A673 (cell line): Measurements from ENCODE around the gene ZNF157. TPM values are rescaled to one million over a fixed set of nuclear protein-coding genes. Genes with fewer than 3 reads are reported as not detected.

Experiments
- BruUV-seq: library from RNA; stranded (reverse); fragments of 400-500 nt; replicated peaks from 2 replicates; lab custom pipeline; 2021; lab: Mats Ljungman, UMichigan
- CTCF ChIA-PET: fragments of 300-600 bp; sonication (Branson Sonifier 250); formaldehyde crosslinking; loops from one replicate; lab custom pipeline; 2022; ENCODE audit warnings: antibody characterized with exemption; lab: Charles Lee
- POLR2A ChIA-PET: fragments of 300-600 bp; sonication (Branson Sonifier 250); formaldehyde crosslinking; loops from one replicate; lab custom pipeline; 2022; ENCODE audit warnings: antibody characterized with exemption; ENCODE audit not compliant: low non-redundant PET; lab: Charles Lee
- DNase-seq: peaks from one replicate; pipeline ENCODE4 v3.0.0-alpha.2; 2015; ENCODE audit warnings: low spot score
- H3K27ac ChIP-seq: fragments of 200-600 bp; sonication (generic); 2 replicates; pipeline ENCODE4 v1.5.1; 2016; ENCODE audit warnings: mixed run types, low read depth, mild to moderate bottlenecking, mixed read lengths, antibody characterized with exemption, low read length; ENCODE audit not compliant: poor library complexity, severe bottlenecking
- H3K27me3 ChIP-seq: fragments of 200-600 bp; sonication (generic); replicated peaks from 2 replicates; pipeline ENCODE4 v1.6.1; 2017; ENCODE audit warnings: mixed run types, low read depth, mild to moderate bottlenecking, mixed read lengths, antibody characterized with exemption, low read length; ENCODE audit not compliant: insufficient read depth, poor library complexity
- H3K36me3 ChIP-seq: fragments of 200-600 bp; sonication (generic); 2 replicates; pipeline ENCODE4 v1.6.1; 2016; ENCODE audit warnings: mixed run types, mild to moderate bottlenecking, mixed read lengths, antibody characterized with exemption, low read length; ENCODE audit not compliant: insufficient read depth, poor library complexity, severe bottlenecking
- H3K4me1 ChIP-seq: fragments of 200-600 bp; sonication (generic); 2 replicates; pipeline ENCODE4 v1.6.1; 2017; ENCODE audit warnings: mixed run types, mild to moderate bottlenecking, mixed read lengths, antibody characterized with exemption, low read length; ENCODE audit not compliant: insufficient read depth, poor library complexity, severe bottlenecking
- H3K4me3 ChIP-seq: fragments of 200-600 bp; sonication (generic); 2 replicates; pipeline ENCODE4 v1.5.1; 2016; ENCODE audit warnings: low read depth, mixed run types, mild to moderate bottlenecking, mixed read lengths, low read length; ENCODE audit not compliant: poor library complexity, severe bottlenecking
- H3K9me3 ChIP-seq: fragments of 200-600 bp; sonication (generic); 2 replicates; pipeline ENCODE4 v1.6.1; 2016; ENCODE audit warnings: mixed run types, low read depth, mild to moderate bottlenecking, mixed read lengths, antibody characterized with exemption, low read length; ENCODE audit not compliant: poor library complexity, severe bottlenecking
- EZH2 ChIP-seq: fragments of 200-600 bp; sonication (generic); IDR thresholded peaks from 2 replicates; pipeline ENCODE4 v1.6.1; 2017; ENCODE audit warnings: borderline replicate concordance, low read depth, mild to moderate bottlenecking, mixed read lengths, antibody characterized with exemption, low read length; ENCODE audit not compliant: poor library complexity, severe bottlenecking
- intact Hi-C: fragments of 100-400 bp; cut with micrococcal nuclease; formaldehyde crosslinking; loops from one replicate; pipeline ENCODE4 v1.10.0; 2022; ENCODE audit not compliant: unreplicated experiment
- total RNA-seq: library from RNA; stranded (reverse); gene quantifications from 2 replicates; pipeline ENCODE4 v1.2.3, GENCODE V29; 2021
- TF ChIP-seq, protein P1 (sequence below): fragments of 300-800, 200-600 bp; sonication (generic); conservative IDR thresholded peaks from 2 replicates; pipeline ENCODE4 v1.5.1; 2017; ENCODE audit warnings: low read depth, mild to moderate bottlenecking, antibody characterized with exemption, low read length, moderate library complexity, mixed read lengths

Gene ZNF157
- total RNA-seq, 1 experiment from 2014 or later, result not detected

- ChIA-PET POLR2A (no interaction called here), CTCF (no interaction called here)
- TF ChIP-seq, protein P1, sequence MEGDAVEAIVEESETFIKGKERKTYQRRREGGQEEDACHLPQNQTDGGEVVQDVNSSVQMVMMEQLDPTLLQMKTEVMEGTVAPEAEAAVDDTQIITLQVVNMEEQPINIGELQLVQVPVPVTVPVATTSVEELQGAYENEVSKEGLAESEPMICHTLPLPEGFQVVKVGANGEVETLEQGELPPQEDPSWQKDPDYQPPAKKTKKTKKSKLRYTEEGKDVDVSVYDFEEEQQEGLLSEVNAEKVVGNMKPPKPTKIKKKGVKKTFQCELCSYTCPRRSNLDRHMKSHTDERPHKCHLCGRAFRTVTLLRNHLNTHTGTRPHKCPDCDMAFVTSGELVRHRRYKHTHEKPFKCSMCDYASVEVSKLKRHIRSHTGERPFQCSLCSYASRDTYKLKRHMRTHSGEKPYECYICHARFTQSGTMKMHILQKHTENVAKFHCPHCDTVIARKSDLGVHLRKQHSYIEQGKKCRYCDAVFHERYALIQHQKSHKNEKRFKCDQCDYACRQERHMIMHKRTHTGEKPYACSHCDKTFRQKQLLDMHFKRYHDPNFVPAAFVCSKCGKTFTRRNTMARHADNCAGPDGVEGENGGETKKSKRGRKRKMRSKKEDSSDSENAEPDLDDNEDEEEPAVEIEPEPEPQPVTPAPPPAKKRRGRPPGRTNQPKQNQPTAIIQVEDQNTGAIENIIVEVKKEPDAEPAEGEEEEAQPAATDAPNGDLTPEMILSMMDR, result no peak
- TF ChIP-seq EZH2, result no peak
- Histone ChIP-seq H3K27ac (no peak overlapping the region), H3K27me3 (no peaks in the 10 kb centered on the region), H3K36me3 (no peaks in the 10 kb centered on the region), H3K9me3 (peaks cover 11% of the 10 kb centered on the region), H3K4me1 (no peaks in the 10 kb centered on the region), H3K4me3 (no peak overlapping the region)
- BruUV-seq, result no TSS peak
- no peak for DNase-seq
- intact Hi-C loops, result no loop called here
Observed at GRCh38 chrX:47420962-47421361, 50.6 kb downstream of the ZNF157 start.

GRCh38 chrX:47422444-47422843 is 52.1 kb downstream of the ZNF157 start:
- H3K27me3 ChIP-seq, result no peaks in the 10 kb centered on the region
- DNase-seq, result no peak
- no peak overlapping the region for H3K4me3 ChIP-seq
- POLR2A ChIA-PET, result no interaction called here
- H3K27ac ChIP-seq, result no peak overlapping the region
- no peaks in the 10 kb centered on the region for H3K4me1 ChIP-seq
- no TSS peak for BruUV-seq
- no peak for TF ChIP-seq EZH2
- TF ChIP-seq, protein P1, result no peak
- CTCF ChIA-PET, result no interaction called here
- H3K9me3 ChIP-seq, result peaks cover 6% of the 10 kb centered on the region
- intact Hi-C loops, result no loop called here
- no peaks in the 10 kb centered on the region for H3K36me3 ChIP-seq

- POLR2A ChIA-PET, result no interaction called here
- Histone ChIP-seq H3K27me3 (no peaks in the 10 kb centered on the region), H3K27ac (no peak overlapping the region), H3K4me3 (no peak overlapping the region), H3K36me3 (no peaks in the 10 kb centered on the region), H3K9me3 (no peaks in the 10 kb centered on the region), H3K4me1 (no peaks in the 10 kb centered on the region)
- DNase-seq, result no peak
- intact Hi-C loops, result no loop called here
- BruUV-seq, result no TSS peak
- TF ChIP-seq, protein P1, result no peak
- no peak for TF ChIP-seq EZH2
- CTCF ChIA-PET, result no interaction called here
Observed at GRCh38 chrX:47430925-47431324, 60.5 kb downstream of the ZNF157 start.
